Measurements from ENCODE around the gene CABP7. TPM values are rescaled to one million over a fixed set of nuclear protein-coding genes. Genes with fewer than 3 reads are reported as not detected.

CABP7 gene
- total RNA-seq, 1 experiment from 2014 or later, result 0.06 TPM

GRCh38 chr22:29724843-29725242 is 5.0 kb downstream of the CABP7 start:
- H3K27me3 ChIP-seq, result no peaks in the 10 kb centered on the region
- H3K4me1 ChIP-seq, result no peaks in the 10 kb centered on the region
- no peaks in the 10 kb centered on the region for H3K9me3 ChIP-seq (replicated peaks)
- H3K36me3 ChIP-seq, result no peaks in the 10 kb centered on the region
- DNase-seq, result no peak
- no peak overlapping the region for H3K4me3 ChIP-seq
- no peak overlapping the region for H3K27ac ChIP-seq

DNA sequence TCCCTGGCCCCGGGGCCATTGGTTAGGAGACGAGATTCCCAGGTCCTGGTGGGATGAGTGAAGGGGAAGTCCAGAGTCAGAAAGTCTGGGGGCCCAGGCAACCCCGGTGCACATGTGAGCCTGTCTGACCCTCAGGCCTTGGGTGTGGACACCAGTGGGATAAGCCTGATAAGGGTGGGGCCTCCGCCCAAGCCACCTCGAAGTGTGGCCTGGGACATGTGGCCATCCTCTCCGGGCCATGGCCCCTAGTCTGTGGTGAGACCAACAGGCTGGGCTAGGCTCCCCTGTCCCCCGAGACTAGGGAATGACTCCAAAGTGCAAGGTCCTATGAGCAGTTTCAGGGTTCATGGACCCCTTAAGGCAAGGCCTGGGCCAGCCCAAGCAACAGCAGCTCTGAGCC is 6.3 kb downstream of the CABP7 start:
- Histone ChIP-seq H3K36me3 (no peaks in the 10 kb centered on the region), H3K27ac (no peak overlapping the region), H3K4me1 (no peaks in the 10 kb centered on the region), H3K27me3 (no peaks in the 10 kb centered on the region), H3K9me3 (replicated peaks) (no peaks in the 10 kb centered on the region), H3K4me3 (no peak overlapping the region)
- no peak for DNase-seq

GRCh38 chr22:29726512-29727130 is 6.8 kb downstream of the CABP7 start:
- no peaks in the 10 kb centered on the region for H3K4me1 ChIP-seq
- no peaks in the 10 kb centered on the region for H3K36me3 ChIP-seq
- no peak overlapping the region for H3K27ac ChIP-seq
- H3K4me3 ChIP-seq, result no peak overlapping the region
- DNase-seq, result no peak
- H3K27me3 ChIP-seq, result no peaks in the 10 kb centered on the region
- H3K9me3 ChIP-seq (replicated peaks), result no peaks in the 10 kb centered on the region

DNA sequence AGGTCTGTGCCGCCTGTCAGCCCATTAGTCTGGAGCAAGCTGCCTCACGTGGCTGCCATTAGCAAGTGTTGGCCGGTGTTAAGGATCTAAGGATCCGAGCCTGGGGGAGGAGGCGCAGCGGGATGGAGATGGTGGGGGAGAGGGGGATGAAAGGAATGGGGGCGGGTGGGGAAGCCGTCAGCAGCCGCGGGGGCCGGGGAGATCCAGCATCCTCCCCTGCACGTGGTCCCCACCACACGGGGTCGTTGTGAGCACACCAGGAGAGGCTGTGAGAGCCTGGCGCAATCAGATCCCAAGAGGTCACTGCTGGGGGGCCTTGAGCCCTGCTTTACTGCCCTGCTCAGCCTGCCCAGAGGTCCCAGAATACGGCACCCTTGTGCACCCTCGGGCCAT is 7.3 kb downstream of the CABP7 start:
- H3K36me3 ChIP-seq, result no peaks in the 10 kb centered on the region
- no peak overlapping the region for H3K4me3 ChIP-seq
- H3K4me1 ChIP-seq, result no peaks in the 10 kb centered on the region
- no peak overlapping the region for H3K27ac ChIP-seq
- DNase-seq, result peak; percentile 63 to 64
- H3K27me3 ChIP-seq, result no peaks in the 10 kb centered on the region
- H3K9me3 ChIP-seq (replicated peaks), result no peaks in the 10 kb centered on the region

- no peak for DNase-seq
- Histone ChIP-seq H3K36me3 (no peaks in the 10 kb centered on the region), H3K4me3 (no peak overlapping the region), H3K9me3 (replicated peaks) (no peaks in the 10 kb centered on the region), H3K27me3 (no peaks in the 10 kb centered on the region), H3K27ac (no peak overlapping the region), H3K4me1 (no peaks in the 10 kb centered on the region)
Measured at GRCh38 chr22:29729161-29729560, 9.4 kb downstream of the CABP7 start.

- H3K4me1 ChIP-seq, result no peaks in the 10 kb centered on the region
- H3K36me3 ChIP-seq, result no peaks in the 10 kb centered on the region
- DNase-seq, result no peak
- no peak overlapping the region for H3K4me3 ChIP-seq
- H3K27ac ChIP-seq, result no peak overlapping the region
- H3K27me3 ChIP-seq, result no peaks in the 10 kb centered on the region
- no peaks in the 10 kb centered on the region for H3K9me3 ChIP-seq (replicated peaks)
Measured at GRCh38 chr22:29731058-29731850, 11.5 kb downstream of the CABP7 start.

- H3K36me3 ChIP-seq, result no peaks in the 10 kb centered on the region
- H3K9me3 ChIP-seq (replicated peaks), result no peaks in the 10 kb centered on the region
- DNase-seq, result no peak
- H3K4me3 ChIP-seq, result no peak overlapping the region
- H3K4me1 ChIP-seq, result no peaks in the 10 kb centered on the region
- no peaks in the 10 kb centered on the region for H3K27me3 ChIP-seq
- H3K27ac ChIP-seq, result no peak overlapping the region
Measured at GRCh38 chr22:29732883-29733282, 13.1 kb downstream of the CABP7 start.

DNA sequence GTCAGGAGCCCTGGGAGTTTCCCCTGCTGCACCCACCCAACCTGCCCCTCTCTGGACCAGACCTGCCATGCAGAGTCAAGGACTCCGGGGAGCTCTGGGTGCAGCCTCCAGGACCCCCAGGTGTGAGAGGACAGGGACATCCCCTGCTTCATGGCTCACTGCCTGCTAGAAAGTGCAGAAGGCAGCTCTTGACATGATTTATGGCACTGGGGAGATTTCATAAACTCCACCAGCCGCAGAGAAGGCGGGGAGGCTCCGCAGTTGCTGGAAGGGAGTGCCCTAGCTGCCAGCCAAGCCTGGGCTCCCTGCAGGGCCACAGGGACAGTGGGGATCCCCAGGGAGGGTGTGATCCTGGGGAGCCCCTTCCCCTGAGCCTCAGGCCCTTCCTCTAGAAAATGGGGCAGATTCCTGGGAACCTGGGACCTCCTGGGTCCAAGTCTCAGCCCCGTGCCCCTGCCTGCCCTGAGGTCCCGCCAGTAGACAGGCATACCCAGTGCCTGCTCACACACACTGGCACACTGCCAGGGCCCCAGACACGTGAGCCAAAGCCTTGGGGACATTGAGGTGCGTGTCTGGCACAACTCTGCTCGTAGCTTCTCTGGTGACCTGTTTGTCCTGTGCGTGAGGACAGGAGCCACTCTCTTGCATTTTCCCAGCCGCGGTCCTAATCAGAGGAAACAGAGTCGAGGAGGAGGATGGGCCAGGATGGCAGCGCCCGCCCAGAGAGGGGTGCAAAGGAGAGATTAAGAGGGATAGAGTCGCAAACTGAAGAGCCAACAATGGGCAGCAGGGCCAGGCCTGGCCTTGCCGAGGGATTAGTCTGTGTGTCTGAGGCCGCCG is 13.8 kb downstream of the CABP7 start:
- no peak for DNase-seq
- Histone ChIP-seq H3K36me3 (no peaks in the 10 kb centered on the region), H3K4me1 (no peaks in the 10 kb centered on the region), H3K27me3 (no peaks in the 10 kb centered on the region), H3K4me3 (no peak overlapping the region), H3K9me3 (replicated peaks) (no peaks in the 10 kb centered on the region), H3K27ac (no peak overlapping the region)

GRCh38 chr22:29734406-29734805 is 14.6 kb downstream of the CABP7 start:
- Histone ChIP-seq H3K27me3 (no peaks in the 10 kb centered on the region), H3K4me3 (no peak overlapping the region), H3K4me1 (no peaks in the 10 kb centered on the region), H3K9me3 (replicated peaks) (no peaks in the 10 kb centered on the region), H3K27ac (no peak overlapping the region), H3K36me3 (no peaks in the 10 kb centered on the region)
- no peak for DNase-seq

DNA sequence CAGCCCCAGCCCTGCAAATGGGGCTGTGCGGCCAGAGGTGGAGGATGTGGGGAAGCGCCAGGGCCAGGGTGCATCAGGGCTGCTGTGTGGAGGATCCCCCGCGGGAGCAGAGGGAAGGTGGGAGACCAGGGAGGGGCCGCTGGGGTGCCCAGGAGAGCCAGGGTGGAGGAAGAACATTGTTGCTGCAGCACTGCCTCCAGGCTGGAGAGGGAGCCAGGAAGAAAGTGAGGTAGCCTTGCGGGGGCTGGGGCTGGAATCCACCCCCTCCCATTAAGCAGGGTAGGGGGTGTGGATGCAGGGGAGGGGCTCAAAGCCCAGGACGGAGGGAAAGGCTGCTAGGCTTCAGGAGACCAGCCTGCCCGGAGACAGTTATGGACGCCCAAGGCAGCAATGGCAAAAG is 15.0 kb downstream of the CABP7 start:
- H3K9me3 ChIP-seq (replicated peaks), result no peaks in the 10 kb centered on the region
- no peaks in the 10 kb centered on the region for H3K4me1 ChIP-seq
- H3K4me3 ChIP-seq, result no peak overlapping the region
- H3K27me3 ChIP-seq, result no peaks in the 10 kb centered on the region
- no peaks in the 10 kb centered on the region for H3K36me3 ChIP-seq
- H3K27ac ChIP-seq, result no peak overlapping the region
- no peak for DNase-seq

DNA sequence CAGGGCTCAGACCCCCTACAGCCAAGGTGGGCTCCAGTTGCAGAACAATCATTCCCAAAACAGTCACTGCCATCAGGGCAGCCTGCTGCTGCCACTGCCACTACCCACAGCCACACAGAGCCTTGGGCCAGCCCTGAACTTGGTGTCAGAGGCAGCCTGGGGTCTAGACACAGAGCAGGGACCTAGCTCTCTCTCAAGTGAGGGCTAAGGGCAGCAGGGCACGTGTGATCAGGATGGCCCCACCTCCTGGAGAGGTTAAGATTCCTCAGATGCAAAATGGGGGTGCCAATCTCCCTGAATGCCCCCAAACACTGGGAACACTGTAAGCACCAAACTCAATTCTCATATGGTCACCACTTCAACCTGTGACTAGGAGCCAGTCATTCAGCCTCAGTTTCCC is 15.6 kb downstream of the CABP7 start:
- Histone ChIP-seq H3K9me3 (replicated peaks) (no peaks in the 10 kb centered on the region), H3K4me1 (no peaks in the 10 kb centered on the region), H3K27ac (no peak overlapping the region), H3K36me3 (no peaks in the 10 kb centered on the region), H3K4me3 (no peak overlapping the region), H3K27me3 (no peaks in the 10 kb centered on the region)
- DNase-seq, result no peak

DNA sequence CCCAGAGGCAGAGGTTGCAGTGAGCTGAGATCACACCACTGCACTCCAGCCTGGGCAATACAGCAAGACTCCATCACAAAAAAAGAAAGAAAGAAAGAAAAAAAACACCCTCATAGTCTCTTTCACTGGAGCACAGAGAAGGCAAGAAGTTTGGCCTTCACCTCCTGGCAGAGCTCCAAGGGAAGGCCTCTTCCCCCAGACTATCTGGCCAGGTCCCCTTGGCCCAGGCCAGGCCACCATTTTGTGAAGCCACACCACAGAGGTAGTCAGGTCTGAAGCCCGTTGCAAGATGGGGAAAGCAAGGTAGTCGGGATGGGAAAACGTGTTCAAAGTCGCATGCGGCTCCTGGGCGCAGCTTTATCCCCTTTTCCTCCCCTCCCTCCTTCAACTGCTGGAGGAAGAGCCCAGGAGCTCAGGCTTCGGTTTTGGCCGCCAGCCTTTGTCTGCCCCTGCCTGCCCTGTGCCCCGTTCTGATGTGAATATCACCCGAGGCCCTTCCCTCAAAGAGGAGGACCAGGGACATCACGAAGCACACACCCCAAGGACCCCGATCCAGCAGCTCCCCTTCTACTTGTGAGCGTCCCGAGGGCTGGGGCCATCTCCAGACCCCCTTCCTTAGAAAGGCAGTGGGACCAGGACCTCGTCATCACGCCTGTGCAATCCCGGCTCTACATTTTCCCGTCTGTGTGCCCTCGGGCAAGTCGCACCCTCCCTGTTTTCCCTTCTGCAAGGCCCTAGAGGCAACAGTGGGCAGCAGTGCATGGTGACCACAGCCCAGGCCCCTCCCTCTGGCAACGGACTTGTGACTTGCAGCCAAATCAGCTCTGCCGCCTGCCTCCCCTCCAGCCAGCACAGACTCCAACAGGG is 17.7 kb downstream of the CABP7 start:
- H3K4me3 ChIP-seq, result no peak overlapping the region
- no peak overlapping the region for H3K27ac ChIP-seq
- no peaks in the 10 kb centered on the region for H3K4me1 ChIP-seq
- no peaks in the 10 kb centered on the region for H3K9me3 ChIP-seq (replicated peaks)
- no peaks in the 10 kb centered on the region for H3K27me3 ChIP-seq
- H3K36me3 ChIP-seq, result no peaks in the 10 kb centered on the region
- no peak for DNase-seq

DNA sequence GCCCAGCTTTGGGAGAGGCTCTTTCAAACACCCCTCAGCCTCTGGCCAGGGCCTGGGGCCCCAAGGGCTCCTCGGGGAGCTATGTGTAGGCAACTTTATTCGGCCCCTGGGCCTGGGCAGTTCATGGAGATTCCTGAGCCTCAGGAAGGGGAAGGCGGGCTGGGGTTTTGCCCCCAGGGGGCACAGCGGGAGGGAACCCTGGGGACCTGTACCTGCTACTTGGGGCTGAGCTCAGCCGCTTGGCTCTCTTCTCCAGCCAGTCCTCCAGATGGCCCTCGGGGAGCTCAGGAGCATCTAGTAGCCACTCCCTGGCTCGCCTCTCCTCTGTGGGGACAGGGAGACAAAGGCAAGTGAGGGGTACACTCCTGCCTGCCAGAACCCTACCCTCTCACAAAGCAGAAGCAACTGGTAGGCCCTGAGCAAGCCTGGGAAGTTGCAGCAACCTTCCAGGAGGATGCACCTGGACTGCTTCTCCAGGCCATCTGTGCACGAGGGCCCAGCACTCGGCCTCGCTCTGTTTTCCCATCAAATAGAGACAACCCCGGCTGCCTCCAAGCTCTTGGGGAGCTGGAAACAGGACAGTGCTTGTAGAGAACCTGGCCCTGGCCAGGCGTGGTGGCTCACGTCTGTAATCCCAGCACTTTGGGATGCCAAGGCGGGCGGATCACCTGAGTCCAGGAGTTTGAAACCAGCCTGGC is 18.5 kb downstream of the CABP7 start:
- no peak for DNase-seq
- no peak overlapping the region for H3K27ac ChIP-seq
- no peaks in the 10 kb centered on the region for H3K36me3 ChIP-seq
- no peaks in the 10 kb centered on the region for H3K27me3 ChIP-seq
- H3K4me1 ChIP-seq, result no peaks in the 10 kb centered on the region
- no peaks in the 10 kb centered on the region for H3K9me3 ChIP-seq (replicated peaks)
- no peak overlapping the region for H3K4me3 ChIP-seq

GRCh38 chr22:29739346-29739875 is 19.6 kb downstream of the CABP7 start:
- no peak for DNase-seq
- H3K9me3 ChIP-seq (replicated peaks), result no peaks in the 10 kb centered on the region
- H3K4me3 ChIP-seq, result no peak overlapping the region
- H3K27ac ChIP-seq, result no peak overlapping the region
- H3K36me3 ChIP-seq, result no peaks in the 10 kb centered on the region
- no peaks in the 10 kb centered on the region for H3K27me3 ChIP-seq
- peaks cover under 1% of the 10 kb centered on the region; the same call in 1 of the 2 replicates for H3K4me1 ChIP-seq

All from SJCRH30 (cell line).